K562 (cell line): ENCODE results near the gene MACROH2A2. TPM values are rescaled to one million over a fixed set of nuclear protein-coding genes. Genes with fewer than 3 reads are reported as not detected.

Experiments
- ATAC-seq: fragments of 200-7000 bp; cut with Tn5 transposase; 3 replicates; pipeline ENCODE4 v1.9.1; 2020; ENCODE audit warnings: moderate library complexity
- BruUV-seq: library from RNA; stranded (reverse); fragments of 400-500 nt; replicated peaks from 2 replicates; lab custom pipeline; 2021; lab: Mats Ljungman, UMichigan
- CTCF ChIA-PET: fragments of 300-600 bp; formaldehyde crosslinking; extraction: SDS; loops from one replicate; lab custom pipeline; 2021; ENCODE audit warnings: low intra/inter-chr PET ratio; lab: Yijun Ruan, JAX
- POLR2A ChIA-PET: fragments of 300-600, 350-650 bp; sonication (Branson Sonifier 250); formaldehyde crosslinking; extraction: SDS; loops from one replicate; lab custom pipeline; 2021; ENCODE audit warnings: antibody characterized with exemption, inconsistent platforms; lab: Yijun Ruan, JAX
- DNase-seq, 4 experiments: peaks; one replicate each; pipeline versions ENCODE4 v3.0.0 to v3.0.0-alpha.2; 2011 to 2018; ENCODE audit warnings: low spot score in 3 of 4, mixed read lengths in 3 of 4; ENCODE audit errors: extremely low read depth in 1 of 4
- FAIRE-seq: peaks from 2 replicates; lab custom pipeline; 2011; peaks lifted over from hg19 to GRCh38; lab: Jason Lieb, UNC
- H2AFZ ChIP-seq: 2 replicates; pipeline ENCODE4 v1.6.0; 2011; ENCODE audit warnings: low read depth, low read length, control low read depth, inconsistent platforms
- H3K27ac ChIP-seq: fragments of 200-600 bp; 3 replicates; pipeline ENCODE4 v1.8.0; 2011; ENCODE audit warnings: low read depth, mild to moderate bottlenecking, control low read depth, inconsistent platforms, low read length, moderate library complexity, mixed read lengths; ENCODE audit errors: extremely low read depth
- H3K27me3 ChIP-seq, 2 experiments: fragments of 300-600 bp in 1 of 2; 2 replicates in 1 of 2; 3 replicates in 1 of 2; pipeline versions ENCODE4 v1.6.0 to v1.8.0; 2011; ENCODE audit warnings: inconsistent platforms in 2 of 2, low read length in 2 of 2, mild to moderate bottlenecking in 1 of 2, mixed read lengths in 1 of 2, moderate library complexity in 1 of 2; ENCODE audit not compliant: control insufficient read depth in 2 of 2, insufficient read depth in 2 of 2
- H3K36me3 ChIP-seq: fragments of 300-600 bp; 3 replicates; pipeline ENCODE4 v1.8.0; 2011; ENCODE audit warnings: mild to moderate bottlenecking, low read length, inconsistent platforms; ENCODE audit not compliant: control insufficient read depth, insufficient read depth
- H3K4me1 ChIP-seq, 2 experiments: fragments of 200-600 bp in 1 of 2; replicated peaks in 1 of 2; 2 replicates in 1 of 2; 3 replicates in 1 of 2; pipeline versions ENCODE4 v1.5.1 to v1.8.0; 2011; ENCODE audit warnings: inconsistent platforms in 2 of 2, low read length in 2 of 2, mild to moderate bottlenecking in 1 of 2, mixed read lengths in 1 of 2, moderate library complexity in 1 of 2; ENCODE audit not compliant: control insufficient read depth in 2 of 2, insufficient read depth in 2 of 2
- H3K4me2 ChIP-seq: 2 replicates; pipeline ENCODE4 v1.6.1; 2011; ENCODE audit warnings: low read length, control low read depth, inconsistent platforms, mixed read lengths; ENCODE audit not compliant: insufficient read depth
- H3K4me3 ChIP-seq: fragments of 200-600 bp; sonication (generic), shearing (Covaris generic); 2 replicates; pipeline ENCODE4 v1.5.1; 2016; ENCODE audit warnings: control low read depth, inconsistent platforms
- H3K79me2 ChIP-seq: fragments of 200-600 bp; 3 replicates; pipeline ENCODE4 v1.8.0; 2011; ENCODE audit warnings: low read length, inconsistent platforms; ENCODE audit not compliant: control insufficient read depth, insufficient read depth
- H3K9ac ChIP-seq, 2 experiments: 2 replicates each; pipeline versions ENCODE4 v1.6.0 to v1.6.1; 2011; ENCODE audit warnings: low read depth in 2 of 2, low read length in 2 of 2, control low read depth in 1 of 2, inconsistent platforms in 1 of 2, mild to moderate bottlenecking in 1 of 2, mixed read lengths in 1 of 2; ENCODE audit not compliant: insufficient read depth in 1 of 2
- H3K9me1 ChIP-seq: one replicate; pipeline ENCODE4 v1.6.0; 2011; ENCODE audit warnings: inconsistent platforms, mild to moderate bottlenecking, low read length, moderate library complexity; ENCODE audit not compliant: control insufficient read depth, insufficient read depth
- H3K9me3 ChIP-seq: replicated peaks from 2 replicates; pipeline ENCODE4 v1.5.1; 2011; ENCODE audit warnings: low read depth, low read length, inconsistent platforms; ENCODE audit not compliant: control insufficient read depth, insufficient read depth
- H4K20me1 ChIP-seq: replicated peaks from 2 replicates; pipeline ENCODE4 v1.6.1; 2011; ENCODE audit warnings: low read length, inconsistent platforms, mixed read lengths; ENCODE audit not compliant: control insufficient read depth, insufficient read depth
- BRF1 ChIP-seq: IDR thresholded peaks from 3 replicates; pipeline ENCODE4 v1.6.1; 2011; ENCODE audit warnings: borderline replicate concordance, mild to moderate bottlenecking; ENCODE audit not compliant: insufficient read length; ENCODE audit errors: extremely low read depth
- CEBPG ChIP-seq, 3 experiments: fragments of 200-800 bp in 1 of 3; sonication (Bioruptor generic) in 1 of 3; sonication (generic) in 1 of 3; formaldehyde crosslinking in 1 of 3; IDR thresholded peaks in 2 of 3; conservative IDR thresholded peaks in 1 of 3; 2 replicates each; pipeline versions ENCODE4 v1.6.1 to v1.8.0; 2016 to 2022; ENCODE audit warnings: missing compliant biosample characterization in 2 of 3, missing genetic modification characterization in 2 of 3, mild to moderate bottlenecking in 1 of 3, missing genetic modification reagents in 1 of 3
- DNMT1 ChIP-seq: fragments of 450-650 bp; IDR thresholded peaks from 2 replicates; pipeline ENCODE4 v1.6.1; 2016; ENCODE audit warnings: antibody characterized with exemption, mild to moderate bottlenecking
- ESRRA ChIP-seq: fragments of 450-650 bp; IDR thresholded peaks from 2 replicates; pipeline ENCODE4 v1.6.1; 2014; ENCODE audit warnings: low read depth, mild to moderate bottlenecking, moderate library complexity, borderline replicate concordance
- KHSRP ChIP-seq: fragments of 450-650 bp; IDR thresholded peaks from 2 replicates; pipeline ENCODE4 v1.6.1; 2017
- TCF3 ChIP-seq: sonication (generic); formaldehyde crosslinking; IDR thresholded peaks from 2 replicates; pipeline ENCODE4 v1.4.0; 2020; ENCODE audit warnings: mild to moderate bottlenecking, missing genetic modification reagents
- ZNF696 ChIP-seq: fragments of 250-450 bp; sonication (Bioruptor Pico); conservative IDR thresholded peaks from 2 replicates; pipeline ENCODE4 v1.4.0; 2020; ENCODE audit warnings: mild to moderate bottlenecking, moderate library complexity
- WGBS: fragments of 100-300 bp; shearing (Covaris generic); methylation state at CpG from one replicate; pipeline ENCODE4 v1.1.6; 2016; ENCODE audit warnings: low coverage, mixed read lengths; ENCODE audit not compliant: insufficient coverage; ENCODE audit errors: missing lambda C conversion rate; 5-methylcytosine and 5-hydroxymethylcytosine counted together
- in situ Hi-C: fragments of 300-500 bp; cut with MboI; formaldehyde crosslinking; loops from 4 replicates; pipeline ENCODE4 v1.15.0; 2018; ENCODE audit warnings: inconsistent platforms, mixed read lengths
- intact Hi-C: fragments of 100-400 bp; cut with micrococcal nuclease; formaldehyde crosslinking; loops from 2 replicates; pipeline ENCODE4 v1.14.2; 2022
- polyA plus RNA-seq, 8 experiments: library from polyadenylated mRNA; depleted of rRNA in 4 of 8; stranded (reverse) in 5 of 8; unstranded in 3 of 8; fragments of >200 nt; fragmentation: Nextera tagmentation in 2 of 8; fragmentation: Illumina TruSeq in 1 of 8; extraction: Ambion mirVana in 2 of 8; extraction: Trizol in 1 of 8; gene quantifications; 2 replicates each; pipeline versions ENCODE4 v1.2.1 to v1.2.3, GENCODE V29; 2011 to 2014; ENCODE audit warnings: inconsistent platforms in 1 of 8, missing spikeins in 1 of 8
- total RNA-seq, 7 experiments: library from RNA; depleted of rRNA in 6 of 7; stranded (reverse); fragments of >200 nt in 6 of 7; fragmentation: Illumina TruSeq in 2 of 7; extraction: Trizol in 2 of 7; gene quantifications; 2 replicates each; pipeline versions ENCODE4 v1.2.1 to v1.2.3, GENCODE V29; 2011 to 2021; ENCODE audit warnings: low replicate concordance in 1 of 7
- TF ChIP-seq, protein P1 (sequence below), 2 experiments: fragments of 450-650 bp in 1 of 2; IDR thresholded peaks; 2 replicates each; pipeline ENCODE4 v1.6.1; 2011 to 2017; ENCODE audit warnings: low read depth in 2 of 2, antibody characterized with exemption in 1 of 2, borderline replicate concordance in 1 of 2, low read length in 1 of 2, mild to moderate bottlenecking in 1 of 2, mixed read lengths in 1 of 2; ENCODE audit not compliant: control insufficient read depth in 1 of 2
- TF ChIP-seq, protein P2 (sequence below): fragments of 250-450 bp; sonication (Bioruptor Pico); IDR thresholded peaks from 2 replicates; pipeline ENCODE4 v1.8.0; 2022; ENCODE audit warnings: moderate library complexity, mild to moderate bottlenecking, inconsistent platforms

Gene MACROH2A2
- total and polyA plus RNA-seq, 9 of the 15 experiments (the other 6 are each of a cell fraction or from before 2014, with no cell fraction given), result 0.07 TPM; not detected in 8

DNA sequence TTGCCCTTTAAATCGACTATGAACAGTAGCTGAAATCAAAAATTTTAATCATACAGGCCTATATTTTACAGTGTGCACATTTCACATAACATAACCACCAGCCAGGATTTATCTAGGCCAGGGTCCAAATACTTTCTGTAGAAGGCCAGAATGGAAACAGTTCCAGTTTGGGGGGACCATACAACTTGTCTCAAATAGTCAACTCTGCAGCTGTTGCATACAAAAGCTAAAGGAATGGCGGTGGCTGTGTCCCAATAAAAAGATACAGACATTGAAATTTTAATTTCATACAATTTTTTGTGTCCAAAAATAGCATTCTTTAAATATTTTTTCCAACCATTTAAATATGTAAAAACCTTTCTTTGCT, 94.6 kb downstream of the MACROH2A2 start (continued):
- TF ChIP-seq CEBPG (CRISPR knock-in tag; IDR thresholded peaks at IDR 0.05) (no peak), CEBPG (tag; conservative IDR thresholded peaks at IDR 0.05 in 1 of 2, IDR thresholded peaks at IDR 0.05 in 1 of 2) (no peak), KHSRP (no peak), BRF1 (no peak)
- TF ChIP-seq, protein P1, sequence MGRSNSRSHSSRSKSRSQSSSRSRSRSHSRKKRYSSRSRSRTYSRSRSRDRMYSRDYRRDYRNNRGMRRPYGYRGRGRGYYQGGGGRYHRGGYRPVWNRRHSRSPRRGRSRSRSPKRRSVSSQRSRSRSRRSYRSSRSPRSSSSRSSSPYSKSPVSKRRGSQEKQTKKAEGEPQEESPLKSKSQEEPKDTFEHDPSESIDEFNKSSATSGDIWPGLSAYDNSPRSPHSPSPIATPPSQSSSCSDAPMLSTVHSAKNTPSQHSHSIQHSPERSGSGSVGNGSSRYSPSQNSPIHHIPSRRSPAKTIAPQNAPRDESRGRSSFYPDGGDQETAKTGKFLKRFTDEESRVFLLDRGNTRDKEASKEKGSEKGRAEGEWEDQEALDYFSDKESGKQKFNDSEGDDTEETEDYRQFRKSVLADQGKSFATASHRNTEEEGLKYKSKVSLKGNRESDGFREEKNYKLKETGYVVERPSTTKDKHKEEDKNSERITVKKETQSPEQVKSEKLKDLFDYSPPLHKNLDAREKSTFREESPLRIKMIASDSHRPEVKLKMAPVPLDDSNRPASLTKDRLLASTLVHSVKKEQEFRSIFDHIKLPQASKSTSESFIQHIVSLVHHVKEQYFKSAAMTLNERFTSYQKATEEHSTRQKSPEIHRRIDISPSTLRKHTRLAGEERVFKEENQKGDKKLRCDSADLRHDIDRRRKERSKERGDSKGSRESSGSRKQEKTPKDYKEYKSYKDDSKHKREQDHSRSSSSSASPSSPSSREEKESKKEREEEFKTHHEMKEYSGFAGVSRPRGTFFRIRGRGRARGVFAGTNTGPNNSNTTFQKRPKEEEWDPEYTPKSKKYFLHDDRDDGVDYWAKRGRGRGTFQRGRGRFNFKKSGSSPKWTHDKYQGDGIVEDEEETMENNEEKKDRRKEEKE (IDR thresholded peaks at IDR 0.05; ENCODE audit: borderline replicate concordance in 1 of 2, control insufficient read depth in 1 of 2, low read depth in 2 of 2, low read length in 1 of 2), result no peak

DNA sequence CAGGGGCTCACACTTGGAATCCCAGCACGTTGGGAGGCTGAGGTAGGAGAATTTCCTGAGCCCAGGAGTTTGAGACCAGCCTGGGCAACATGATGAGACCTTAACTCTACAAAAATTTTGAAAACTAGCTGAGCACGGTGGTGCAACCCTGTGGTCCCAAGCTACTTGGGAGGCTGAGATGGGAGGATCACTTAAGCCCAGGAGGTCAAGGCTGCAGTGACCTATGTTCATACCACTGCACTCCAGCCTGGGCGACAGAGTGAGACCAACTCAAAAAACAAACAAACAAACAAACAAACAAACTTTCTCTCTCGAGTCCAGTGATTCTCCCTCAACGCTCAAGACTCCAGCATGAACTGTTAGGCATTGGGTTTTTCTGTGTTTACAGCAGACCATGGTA, 95.9 kb downstream of the MACROH2A2 start:
- CTCF ChIA-PET, result no interaction called here
- no peak overlapping the region for H3K4me2 ChIP-seq
- H3K4me1 ChIP-seq, result peaks cover 0 to 3% of the 10 kb centered on the region in 2 experiments; a peak in 1 of 5 replicates
- intact Hi-C loops, result no loop called here
- POLR2A ChIA-PET, result interaction anchor here (0.8 kb wide), 1 partner anchor 8 kb away, joined by 3 read pairs; no protein-coding TSS in a partner anchor
- ATAC-seq (no peak), DNase-seq (no peak), FAIRE-seq (no peak)
- H3K9me1 ChIP-seq, result peaks cover 3% of the 10 kb centered on the region
- peaks cover 85% of the 10 kb centered on the region for H3K36me3 ChIP-seq
- 0 out of 2 replicates have a peak, but pooled peaks cover 4% of the 10 kb centered on the region for H4K20me1 ChIP-seq
- no peak for TF ChIP-seq TCF3 (CRISPR knock-in tag)
- TF ChIP-seq DNMT1, result no peak
- TF ChIP-seq ESRRA, result no peak
- TF ChIP-seq, protein P2, sequence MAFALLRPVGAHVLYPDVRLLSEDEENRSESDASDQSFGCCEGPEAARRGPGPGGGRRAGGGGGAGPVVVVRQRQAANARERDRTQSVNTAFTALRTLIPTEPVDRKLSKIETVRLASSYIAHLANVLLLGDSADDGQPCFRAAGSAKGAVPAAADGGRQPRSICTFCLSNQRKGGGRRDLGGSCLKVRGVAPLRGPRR, result no peak
- no peak for TF ChIP-seq ZNF696 (CRISPR knock-in tag)
- in situ Hi-C loops, result no loop called here
- no peaks in the 10 kb centered on the region for H3K27me3 ChIP-seq
- 95% methylated on average over 5 of the region's 5 CpGs for WGBS
- no peaks in the 10 kb centered on the region; the same call in 2 of the 3 replicates for H3K79me2 ChIP-seq
- no peak overlapping the region for H2AFZ ChIP-seq
- no TSS peak for BruUV-seq
- H3K27ac ChIP-seq, result no peak overlapping the region
- no peak overlapping the region for H3K4me3 ChIP-seq
- no peak overlapping the region for H3K9ac ChIP-seq
- H3K9me3 ChIP-seq, result peaks cover 6% of the 10 kb centered on the region
